HEK293 (cell line): Measurements from ENCODE around the gene PCP2.

Experiments used
- CTCF ChIA-PET: fragments of 350-600 bp; formaldehyde crosslinking; extraction: SDS; loops from one replicate; lab custom pipeline; 2021; ENCODE audit warnings: antibody characterized with exemption; lab: Yijun Ruan, JAX
- POLR2A ChIA-PET: fragments of 300-600 bp; formaldehyde crosslinking; extraction: SDS; loops from one replicate; lab custom pipeline; 2020; ENCODE audit warnings: antibody characterized with exemption, inconsistent platforms; lab: Yijun Ruan, JAX
- H3K27ac ChIP-seq: fragments of 200-500 bp; sonication (Bioruptor generic); 2 replicates; pipeline ENCODE4 v1.5.1; 2014; ENCODE audit warnings: low read depth, low read length, control low read depth, inconsistent platforms; ENCODE audit errors: extremely low read depth
- H3K36me3 ChIP-seq, 2 experiments: fragments of 200-500 bp in 1 of 2; sonication (Bioruptor generic) in 1 of 2; 1 replicate in 1 of 2; 2 replicates in 1 of 2; pipeline ENCODE4 v1.5.1; 2014 to 2017; ENCODE audit warnings: inconsistent platforms in 2 of 2, low read length in 2 of 2; ENCODE audit not compliant: control insufficient read depth in 2 of 2, insufficient read depth in 1 of 2
- H3K4me1 ChIP-seq: fragments of 200-500 bp; sonication (Bioruptor generic); 2 replicates; pipeline ENCODE4 v1.5.1; 2014; ENCODE audit warnings: mild to moderate bottlenecking, low read length, inconsistent platforms; ENCODE audit not compliant: control insufficient read depth, insufficient read depth
- H3K4me3 ChIP-seq: 2 replicates; pipeline ENCODE4 v1.5.1; 2011; ENCODE audit warnings: low read depth, mild to moderate bottlenecking, control low read depth, low read length, moderate library complexity
- H3K9me3 ChIP-seq: fragments of 200-500 bp; sonication (Bioruptor generic); 2 replicates; pipeline ENCODE4 v1.5.1; 2014; ENCODE audit warnings: low read depth, low read length, inconsistent platforms; ENCODE audit not compliant: control insufficient read depth, insufficient read depth
- ATF2 ChIP-seq: fragments of 450-650 bp; formaldehyde crosslinking; IDR thresholded peaks from 2 replicates; pipeline ENCODE4 v1.5.1; 2016; ENCODE audit warnings: missing biosample characterization, missing genetic modification characterization, low read depth
- BCL11B ChIP-seq: fragments of 450-650 bp; formaldehyde crosslinking; IDR thresholded peaks from 2 replicates; pipeline ENCODE4 v1.5.1; 2016; ENCODE audit warnings: low read depth, missing biosample characterization, missing genetic modification characterization
- BCL6B ChIP-seq: fragments of 450-650 bp; formaldehyde crosslinking; IDR thresholded peaks from 2 replicates; pipeline ENCODE4 v1.5.1; 2017; ENCODE audit warnings: missing biosample characterization, missing genetic modification characterization
- EGR2 ChIP-seq: fragments of 450-650 bp; formaldehyde crosslinking; IDR thresholded peaks from 2 replicates; pipeline ENCODE4 v1.5.1; 2016; ENCODE audit warnings: low read depth, missing biosample characterization, missing genetic modification characterization
- GLI2 ChIP-seq: fragments of 450-650 bp; formaldehyde crosslinking; IDR thresholded peaks from 2 replicates; pipeline ENCODE4; 2017; ENCODE audit warnings: missing biosample characterization, missing genetic modification characterization, low read depth, borderline replicate concordance
- GLIS2 ChIP-seq: fragments of 450-650 bp; formaldehyde crosslinking; IDR thresholded peaks from 2 replicates; pipeline ENCODE4 v1.5.1; 2016; ENCODE audit warnings: missing biosample characterization, missing genetic modification characterization
- KLF10 ChIP-seq: fragments of 450-650 bp; IDR thresholded peaks from 2 replicates; pipeline ENCODE4 v1.5.1; 2018; ENCODE audit warnings: missing biosample characterization, mild to moderate bottlenecking, missing genetic modification characterization
- KLF8 ChIP-seq: fragments of 450-650 bp; formaldehyde crosslinking; IDR thresholded peaks from 2 replicates; pipeline ENCODE4 v1.5.1; 2016; ENCODE audit warnings: missing biosample characterization, missing genetic modification characterization
- KLF9 ChIP-seq: fragments of 450-650 bp; formaldehyde crosslinking; IDR thresholded peaks from 2 replicates; pipeline ENCODE4 v1.5.1; 2016; ENCODE audit warnings: missing biosample characterization, missing genetic modification characterization, low read depth
- MYNN ChIP-seq: fragments of 450-650 bp; formaldehyde crosslinking; IDR thresholded peaks from 2 replicates; pipeline ENCODE4 v1.5.1; 2016; ENCODE audit warnings: missing biosample characterization, missing genetic modification characterization, borderline replicate concordance
- REPIN1 ChIP-seq: fragments of 450-650 bp; formaldehyde crosslinking; IDR thresholded peaks from 2 replicates; pipeline ENCODE4 v1.5.1; 2017; ENCODE audit warnings: missing biosample characterization, missing genetic modification characterization, low read depth
- SALL2 ChIP-seq: fragments of 450-650 bp; formaldehyde crosslinking; IDR thresholded peaks from 2 replicates; pipeline ENCODE4 v1.5.0; 2017; ENCODE audit warnings: missing biosample characterization, mild to moderate bottlenecking, missing genetic modification characterization, borderline replicate concordance
- TCF7L2 ChIP-seq: IDR thresholded peaks from 2 replicates; pipeline ENCODE4 v1.6.1; 2011; ENCODE audit warnings: low read depth, mild to moderate bottlenecking, inconsistent platforms, low read length, moderate library complexity, borderline replicate concordance
- ZBTB7A ChIP-seq: fragments of 450-650 bp; formaldehyde crosslinking; IDR thresholded peaks from 2 replicates; pipeline ENCODE4 v1.5.1; 2016; ENCODE audit warnings: low read depth, missing biosample characterization, missing genetic modification characterization
- ZFHX2 ChIP-seq: fragments of 450-650 bp; formaldehyde crosslinking; conservative IDR thresholded peaks from 2 replicates; pipeline ENCODE4 v1.5.1; 2016; ENCODE audit warnings: missing biosample characterization, missing genetic modification characterization
- ZNF114 ChIP-seq: fragments of 450-650 bp; formaldehyde crosslinking; IDR thresholded peaks from 2 replicates; pipeline ENCODE4 v1.5.0; 2017; ENCODE audit warnings: missing biosample characterization, missing genetic modification characterization
- ZNF133 ChIP-seq: fragments of 450-650 bp; formaldehyde crosslinking; IDR thresholded peaks from 2 replicates; pipeline ENCODE4 v1.5.1; 2016; ENCODE audit warnings: missing biosample characterization, missing genetic modification characterization
- ZNF157 ChIP-seq: fragments of 450-650 bp; formaldehyde crosslinking; IDR thresholded peaks from 2 replicates; pipeline ENCODE4 v1.5.1; 2016; ENCODE audit warnings: missing biosample characterization, missing genetic modification characterization
- ZNF37A ChIP-seq: fragments of 450-650 bp; IDR thresholded peaks from 2 replicates; pipeline ENCODE4 v1.5.1; 2018; ENCODE audit warnings: missing biosample characterization, missing genetic modification characterization
- ZNF488 ChIP-seq: fragments of 450-650 bp; formaldehyde crosslinking; IDR thresholded peaks from 2 replicates; pipeline ENCODE4 v1.5.1; 2016; ENCODE audit warnings: missing biosample characterization, missing genetic modification characterization
- ZNF580 ChIP-seq: fragments of 450-650 bp; formaldehyde crosslinking; IDR thresholded peaks from 2 replicates; pipeline ENCODE4 v1.5.1; 2016; ENCODE audit warnings: missing biosample characterization, missing genetic modification characterization
- ZNF701 ChIP-seq: fragments of 450-650 bp; formaldehyde crosslinking; IDR thresholded peaks from 2 replicates; pipeline ENCODE4 v1.5.1; 2016; ENCODE audit warnings: missing biosample characterization, missing genetic modification characterization
- ZNF843 ChIP-seq: fragments of 450-650 bp; formaldehyde crosslinking; IDR thresholded peaks from 2 replicates; pipeline ENCODE4 v1.5.1; 2016; ENCODE audit warnings: missing biosample characterization, missing genetic modification characterization

The PCP2 gene

GRCh38 chr19:7658219-7658686, 24.7 kb upstream of the PCP2 start (continued):
- TF ChIP-seq BCL11B (no peak), ZNF701 (tag by site-specific recombination) (no peak), GLIS2 (tag by site-specific recombination) (no peak), SALL2 (no peak), ZNF580 (tag by site-specific recombination) (no peak), ATF2 (tag by site-specific recombination) (no peak)

GRCh38 chr19:7657131-7657751, 23.7 kb upstream of the PCP2 start:
- CTCF ChIA-PET, result interaction anchor here (0.6 to 1.3 kb wide), 3 partner anchors 89 to 288 kb away, joined by 3 to 6 read pairs (median 3); no protein-coding TSS in a partner anchor
- H3K27ac ChIP-seq, result no peak overlapping the region
- H3K4me3 ChIP-seq, result no peak overlapping the region
- TF ChIP-seq GLI2 (tag by site-specific recombination) (no peak), ZFHX2 (tag by site-specific recombination) (peak; percentile 35; the same call in 1 of the 2 replicates), EGR2 (0 out of 2 replicates have a peak, but pooled peaks have one; percentile 15)
- TF ChIP-seq, all 188 proteins: peak for 2
- POLR2A ChIA-PET, result no interaction called here
- Histone ChIP-seq H3K36me3 (no peaks in the 10 kb centered on the region), H3K9me3 (no peaks in the 10 kb centered on the region), H3K4me1 (no peaks in the 10 kb centered on the region)

- ChIA-PET CTCF (interaction anchor here (0.6 kb wide), 1 partner anchor 696 kb away, joined by 6 read pairs; no protein-coding TSS in a partner anchor), POLR2A (no interaction called here)
- Histone ChIP-seq H3K4me1 (no peaks in the 10 kb centered on the region), H3K27ac (no peak overlapping the region), H3K36me3 (no peaks in the 10 kb centered on the region), H3K9me3 (no peaks in the 10 kb centered on the region), H3K4me3 (no peak overlapping the region)
- TF ChIP-seq ZNF843 (tag by site-specific recombination) (no peak), ZNF37A (tag by site-specific recombination) (no peak), MYNN (tag by site-specific recombination) (no peak), BCL6B (no peak), ZBTB7A (tag by site-specific recombination) (no peak), KLF8 (tag by site-specific recombination) (no peak), ZNF114 (tag by site-specific recombination) (no peak), TCF7L2 (no peak), KLF9 (tag by site-specific recombination) (no peak), KLF10 (tag by site-specific recombination) (no peak), ZNF133 (tag by site-specific recombination) (no peak), REPIN1 (tag by site-specific recombination) (no peak), ZNF488 (no peak), ATF2 (tag by site-specific recombination) (no peak), ZNF157 (tag by site-specific recombination) (no peak)
Observed at GRCh38 chr19:7655581-7655980, 22.1 kb upstream of the PCP2 start.
